Tibial nerve (tissue), 4 donors: ENCODE measurements around the gene PRKAG2. TPM values are rescaled to one million over a fixed set of nuclear protein-coding genes. Genes with fewer than 3 reads are reported as not detected.
A peak's percentile ranks its signal among the peaks of the same experiment; 100 is the strongest.

Experiments used
- DNase-seq, 2 donors: peaks; one replicate each; pipeline ENCODE4 v3.0.0-alpha.2; 2019; ENCODE audit warnings: low spot score in 2 of 2
- H3K27ac ChIP-seq, 4 donors: fragments of 200-600 bp; sonication (generic) in 3 of 4; one replicate each; pipeline ENCODE4 v1.5.1; 2017 to 2019; ENCODE audit warnings: mild to moderate bottlenecking in 1 of 4
- H3K27me3 ChIP-seq, 2 donors: fragments of 200-600 bp; sonication (generic) in 1 of 2; one replicate each; pipeline versions ENCODE4 v1.5.1 to v1.6.0; 2017 to 2019
- H3K36me3 ChIP-seq, 3 donors: fragments of 200-600 bp; sonication (generic); one replicate each; pipeline ENCODE4 v1.5.1; 2018 to 2019
- H3K4me1 ChIP-seq, 4 donors: fragments of 200-600 bp; sonication (generic) in 3 of 4; one replicate each; pipeline ENCODE4 v1.5.1; 2017 to 2019
- H3K4me3 ChIP-seq, 4 donors: fragments of 200-600 bp; sonication (generic) in 3 of 4; one replicate each; pipeline ENCODE4 v1.5.1; 2017 to 2019; ENCODE audit warnings: mild to moderate bottlenecking in 1 of 4, moderate library complexity in 1 of 4
- H3K9me3 ChIP-seq, 4 donors: fragments of 200-600 bp; sonication (generic) in 3 of 4; one replicate each; pipeline ENCODE4 v1.5.1; 2017 to 2019
- CTCF ChIP-seq, 5 experiments: fragments of 200-600 bp in 3 of 5; fragments of 450-650 bp in 2 of 5; sonication (generic) in 3 of 5; IDR thresholded peaks; one replicate each; pipeline ENCODE4 v1.5.1; 2016 to 2019; ENCODE audit warnings: antibody characterized with exemption in 5 of 5, mild to moderate bottlenecking in 3 of 5, moderate library complexity in 2 of 5
- EP300 ChIP-seq, 2 donors: sonication (generic); formaldehyde crosslinking; IDR thresholded peaks; one replicate each; pipeline ENCODE4 v1.6.1; 2017; ENCODE audit warnings: antibody characterized with exemption in 2 of 2, mild to moderate bottlenecking in 1 of 2
- POLR2A ChIP-seq, 2 donors: fragments of 450-650 bp; IDR thresholded peaks; one replicate each; pipeline ENCODE4 v1.6.1; 2017; ENCODE audit warnings: antibody characterized with exemption in 2 of 2, mild to moderate bottlenecking in 2 of 2, moderate library complexity in 2 of 2
- WGBS, 2 donors: methylation state at CpG; one replicate each; pipeline ENCODE4 v1.1.5; 2018; 5-methylcytosine and 5-hydroxymethylcytosine counted together
- total RNA-seq, 4 donors: library from RNA; depleted of rRNA; stranded (reverse); fragments of >200 nt; gene quantifications; one replicate each; pipeline ENCODE4 v1.1.0, GENCODE V29; 2016

PRKAG2 gene
- total RNA-seq, 4 donors from 2014 or later: 24.5 to 82.6 (median 38.3) TPM

GRCh38 chr7:151615058-151615457 is 261.9 kb downstream of the PRKAG2 start:
- no peaks in the 10 kb centered on the region for H3K27me3 ChIP-seq
- H3K9me3 ChIP-seq: no peaks in the 10 kb centered on the region
- no peak overlapping the region for H3K4me3 ChIP-seq
- TF ChIP-seq CTCF (IDR thresholded peaks at IDR 0.05) (no peak), POLR2A (IDR thresholded peaks at IDR 0.05) (no peak), EP300 (IDR thresholded peaks at IDR 0.05) (no peak)
- peaks cover 0 to 27% (median 0%) of the 10 kb centered on the region in 3 donors for H3K36me3 ChIP-seq
- no peaks in the 10 kb centered on the region for H3K4me1 ChIP-seq
- 89 to 94% methylated on average over 3 of the region's 3 CpGs for WGBS, 2 donors
- DNase-seq: no peak
- no peak overlapping the region for H3K27ac ChIP-seq

GRCh38 chr7:151614019-151614418 is 262.9 kb downstream of the PRKAG2 start:
- Histone ChIP-seq H3K4me1 (no peaks in the 10 kb centered on the region), H3K9me3 (no peaks in the 10 kb centered on the region), H3K27ac (no peak overlapping the region), H3K4me3 (no peak overlapping the region), H3K36me3 (peaks cover 0 to 31% (median 0%) of the 10 kb centered on the region in 3 donors), H3K27me3 (no peaks in the 10 kb centered on the region)
- WGBS, 2 donors: 88 to 97% methylated on average over 12 to 13 of the region's 13 CpGs
- TF ChIP-seq CTCF (IDR thresholded peaks at IDR 0.05) (no peak), EP300 (IDR thresholded peaks at IDR 0.05) (no peak), POLR2A (IDR thresholded peaks at IDR 0.05) (no peak)
- DNase-seq: no peak

GRCh38 chr7:151611878-151612277 is 265.0 kb downstream of the PRKAG2 start:
- H3K9me3 ChIP-seq: no peaks in the 10 kb centered on the region
- WGBS, 2 donors: 90 to 98% methylated on average over 10 of the region's 10 CpGs
- H3K27ac ChIP-seq: no peak overlapping the region
- H3K4me1 ChIP-seq: no peaks in the 10 kb centered on the region
- no peak for DNase-seq
- TF ChIP-seq POLR2A (IDR thresholded peaks at IDR 0.05) (no peak), EP300 (IDR thresholded peaks at IDR 0.05) (no peak), CTCF (IDR thresholded peaks at IDR 0.05) (no peak)
- H3K4me3 ChIP-seq: no peak overlapping the region
- H3K36me3 ChIP-seq: peaks cover 0 to 28% (median 0%) of the 10 kb centered on the region in 3 donors
- no peaks in the 10 kb centered on the region for H3K27me3 ChIP-seq

- no peak overlapping the region for H3K4me3 ChIP-seq
- 91 to 92% methylated on average over 11 of the region's 11 CpGs for WGBS, 2 donors
- no peaks in the 10 kb centered on the region for H3K4me1 ChIP-seq
- H3K9me3 ChIP-seq: no peaks in the 10 kb centered on the region
- H3K27me3 ChIP-seq: no peaks in the 10 kb centered on the region
- no peak overlapping the region for H3K27ac ChIP-seq
- H3K36me3 ChIP-seq: peaks cover 0 to 28% (median 0%) of the 10 kb centered on the region in 3 donors
- DNase-seq: no peak
- no peak for TF ChIP-seq CTCF (IDR thresholded peaks at IDR 0.05)
- no peak for TF ChIP-seq POLR2A (IDR thresholded peaks at IDR 0.05)
- TF ChIP-seq EP300 (IDR thresholded peaks at IDR 0.05): no peak
These were observed 265.9 kb downstream of the PRKAG2 start for GRCh38 chr7:151611041-151611440.

GRCh38 chr7:151608031-151608551 is 268.8 kb downstream of the PRKAG2 start:
- H3K9me3 ChIP-seq: no peaks in the 10 kb centered on the region
- peaks cover 0 to 28% (median 0%) of the 10 kb centered on the region in 3 donors for H3K36me3 ChIP-seq
- 83 to 85% methylated on average over 14 to 15 of the region's 15 CpGs for WGBS, 2 donors
- no peak overlapping the region for H3K4me3 ChIP-seq
- H3K4me1 ChIP-seq: no peaks in the 10 kb centered on the region
- no peak for DNase-seq
- H3K27me3 ChIP-seq: no peaks in the 10 kb centered on the region
- no peak for TF ChIP-seq CTCF (IDR thresholded peaks at IDR 0.05)
- H3K27ac ChIP-seq: peak overlapping the region in 1 of 4 donors; percentile 34
